Ascending aorta (tissue), 2 donors: ENCODE results near the gene ADAM19. TPM values are rescaled to one million over a fixed set of nuclear protein-coding genes. Genes with fewer than 3 reads are reported as not detected.
"Not testable (repeated sequence)": the region's sequence is repeated elsewhere in the genome, so short reads cannot be mapped to it uniquely, and the experiment has no call there.

Experiments
- DNase-seq, 2 donors: peaks; one replicate each; pipeline ENCODE4 v3.0.0-alpha.2; 2019; ENCODE audit warnings: low spot score in 2 of 2
- H3K27ac ChIP-seq, 2 donors: fragments of 200-600 bp; sonication (generic); one replicate each; pipeline ENCODE4 v1.5.1; 2016 to 2017; ENCODE audit warnings: mild to moderate bottlenecking in 1 of 2
- H3K27me3 ChIP-seq: fragments of 200-600 bp; sonication (generic); one replicate; pipeline ENCODE4 v1.5.1; 2017
- H3K36me3 ChIP-seq, 2 donors: fragments of 200-600 bp; sonication (generic); one replicate each; pipeline ENCODE4 v1.5.1; 2016
- H3K4me1 ChIP-seq, 2 donors: fragments of 200-600 bp; sonication (generic); one replicate each; pipeline ENCODE4 v1.5.1; 2016 to 2017; ENCODE audit warnings: mild to moderate bottlenecking in 1 of 2
- H3K4me3 ChIP-seq, 2 donors: fragments of 200-600 bp; sonication (generic); one replicate each; pipeline ENCODE4 v1.5.1; 2016 to 2017; ENCODE audit warnings: mild to moderate bottlenecking in 1 of 2
- H3K9me3 ChIP-seq, 2 donors: fragments of 200-600 bp; sonication (generic); one replicate each; pipeline ENCODE4 v1.5.1; 2016
- intact Hi-C: fragments of 100-400 bp; cut with DNase I; formaldehyde crosslinking; loops from one replicate; pipeline ENCODE4 v1.15.1; 2023
- total RNA-seq: library from RNA; depleted of rRNA; stranded (reverse); fragments of >200 nt; gene quantifications from one replicate; pipeline ENCODE4 v1.1.0, GENCODE V29; 2016
- TF ChIP-seq, protein P1 (sequence below), 3 experiments: fragments of 200-600 bp in 2 of 3; fragments of 450-650 bp in 1 of 3; sonication (generic) in 2 of 3; IDR thresholded peaks; one replicate each; pipeline ENCODE4 v1.5.1; 2016 to 2019; ENCODE audit warnings: antibody characterized with exemption in 3 of 3, mild to moderate bottlenecking in 1 of 3, moderate library complexity in 1 of 3

The ADAM19 gene
- total RNA-seq, 1 donor from 2014 or later: 11.7 TPM

DNA sequence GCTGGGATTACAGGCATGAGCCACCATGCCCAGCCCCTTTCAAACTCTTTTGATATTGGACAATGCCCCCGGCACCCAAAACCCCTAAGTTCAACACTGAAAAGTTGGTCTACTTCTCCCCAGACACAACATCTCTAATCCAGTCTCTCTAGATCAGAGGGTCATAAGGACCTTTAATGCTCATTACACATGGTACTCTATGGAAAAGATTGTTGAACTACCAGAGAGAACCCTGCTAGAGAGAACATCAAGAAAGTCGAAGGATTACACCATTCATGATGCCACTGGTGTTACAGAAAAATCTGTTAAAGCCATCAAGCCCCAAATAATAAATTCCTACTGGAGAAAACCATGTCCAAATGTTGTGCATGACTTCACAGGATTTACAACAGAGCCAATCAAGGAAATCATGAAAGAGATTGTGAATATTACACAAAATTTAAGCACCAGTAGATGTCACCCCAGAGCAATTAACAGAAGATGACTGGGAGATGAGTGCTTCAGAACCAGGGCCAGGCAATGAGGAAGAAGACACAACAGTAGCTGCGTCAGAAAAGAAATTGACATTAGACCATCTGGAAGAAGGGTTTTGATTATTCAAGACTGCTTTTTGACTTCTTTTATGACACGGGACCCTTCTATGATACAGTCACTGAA is 143.9 kb downstream of the ADAM19 start:
- TF ChIP-seq, protein P1, sequence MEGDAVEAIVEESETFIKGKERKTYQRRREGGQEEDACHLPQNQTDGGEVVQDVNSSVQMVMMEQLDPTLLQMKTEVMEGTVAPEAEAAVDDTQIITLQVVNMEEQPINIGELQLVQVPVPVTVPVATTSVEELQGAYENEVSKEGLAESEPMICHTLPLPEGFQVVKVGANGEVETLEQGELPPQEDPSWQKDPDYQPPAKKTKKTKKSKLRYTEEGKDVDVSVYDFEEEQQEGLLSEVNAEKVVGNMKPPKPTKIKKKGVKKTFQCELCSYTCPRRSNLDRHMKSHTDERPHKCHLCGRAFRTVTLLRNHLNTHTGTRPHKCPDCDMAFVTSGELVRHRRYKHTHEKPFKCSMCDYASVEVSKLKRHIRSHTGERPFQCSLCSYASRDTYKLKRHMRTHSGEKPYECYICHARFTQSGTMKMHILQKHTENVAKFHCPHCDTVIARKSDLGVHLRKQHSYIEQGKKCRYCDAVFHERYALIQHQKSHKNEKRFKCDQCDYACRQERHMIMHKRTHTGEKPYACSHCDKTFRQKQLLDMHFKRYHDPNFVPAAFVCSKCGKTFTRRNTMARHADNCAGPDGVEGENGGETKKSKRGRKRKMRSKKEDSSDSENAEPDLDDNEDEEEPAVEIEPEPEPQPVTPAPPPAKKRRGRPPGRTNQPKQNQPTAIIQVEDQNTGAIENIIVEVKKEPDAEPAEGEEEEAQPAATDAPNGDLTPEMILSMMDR (IDR thresholded peaks at IDR 0.05): peak; percentile 7 to 51 (median 22)
- H3K36me3 ChIP-seq: no peaks in the 10 kb centered on the region
- H3K4me1 ChIP-seq: no peaks in the 10 kb centered on the region
- intact Hi-C loops: loop anchor here (2.0 to 5.0 kb wide), 2 partner anchors 46 to 287 kb away; no protein-coding TSS in a partner anchor
- no peaks in the 10 kb centered on the region for H3K27me3 ChIP-seq
- DNase-seq: no peak
- no peak overlapping the region for H3K4me3 ChIP-seq
- peaks cover 0 to 4% of the 10 kb centered on the region in 2 donors for H3K9me3 ChIP-seq
- no peak overlapping the region for H3K27ac ChIP-seq

DNA sequence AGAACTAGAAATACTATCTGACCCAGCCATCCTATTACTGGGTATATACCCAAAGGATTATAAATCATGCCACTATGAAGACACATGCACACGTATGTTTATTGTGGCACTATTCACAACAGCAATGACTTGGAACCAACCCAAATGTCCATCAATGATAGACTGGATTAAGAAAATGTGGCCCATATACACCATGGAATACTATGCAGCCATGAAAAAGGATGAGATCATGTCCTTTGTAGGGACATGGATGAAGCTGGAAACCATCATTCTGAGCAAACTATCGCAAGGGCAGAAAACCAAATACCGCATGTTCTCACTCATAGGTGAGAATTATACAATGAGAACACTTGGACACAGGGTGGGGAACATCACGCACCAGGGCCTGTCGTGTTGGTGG is 145.7 kb downstream of the ADAM19 start:
- DNase-seq, H3K4me3 ChIP-seq, H3K27ac ChIP-seq, H3K27me3 ChIP-seq, H3K36me3 ChIP-seq, H3K4me1 ChIP-seq, H3K9me3 ChIP-seq: not testable (repeated sequence)
- intact Hi-C loops: loop anchor here (2.0 to 5.0 kb wide), 2 partner anchors 47 to 289 kb away; no protein-coding TSS in a partner anchor

Other genes with a start within 250 kb of the ADAM19 start
- not detected for gene NIPAL4, start 115.6 kb downstream of the ADAM19 start, total RNA-seq
- not detected for gene SOX30, start 76.7 kb upstream of the ADAM19 start, total RNA-seq
- not detected for gene C5orf52, start 95.8 kb upstream of the ADAM19 start, total RNA-seq
- 0.32 TPM for gene THG1L, start 155.6 kb upstream of the ADAM19 start, total RNA-seq
- 1.3 TPM for gene LSM11, start 167.9 kb upstream of the ADAM19 start, total RNA-seq